Naive B cell (primary cell): ENCODE results near the gene AP2M1. TPM values are rescaled to one million over a fixed set of nuclear protein-coding genes. Genes with fewer than 3 reads are reported as not detected.
A peak's percentile ranks its signal among the peaks of the same experiment; 100 is the strongest.

Experiments used
- ATAC-seq, 2 donors: fragments of 150-1000 bp; cut with Tn5 transposase; 2 replicates each; pipeline ENCODE4 v1.10.0; 2021; ENCODE audit warnings: low read depth in 2 of 2, mild to moderate bottlenecking in 2 of 2, moderate library complexity in 2 of 2
- DNase-seq: peaks from one replicate; pipeline ENCODE4 v3.0.0; 2022
- H3K27ac Mint-ChIP-seq, 6 donors: one replicate each; pipeline ENCODE4 v1.8.0; 2020 to 2022; ENCODE audit warnings: mild to moderate bottlenecking in 6 of 6, mixed read lengths in 6 of 6, moderate library complexity in 5 of 6, inconsistent platforms in 2 of 6
- H3K27me3 Mint-ChIP-seq, 3 donors: one replicate each; pipeline ENCODE4 v1.8.0; 2021 to 2022; ENCODE audit warnings: mixed read lengths in 3 of 3, mild to moderate bottlenecking in 1 of 3
- H3K36me3 Mint-ChIP-seq, 2 donors: one replicate each; pipeline ENCODE4 v1.8.0; 2020 to 2022; ENCODE audit warnings: mixed read lengths in 2 of 2, inconsistent platforms in 1 of 2, mild to moderate bottlenecking in 1 of 2
- H3K4me1 Mint-ChIP-seq, 3 donors: one replicate each; pipeline ENCODE4 v1.8.0; 2020 to 2022; ENCODE audit warnings: mixed read lengths in 3 of 3, inconsistent platforms in 1 of 3, mild to moderate bottlenecking in 1 of 3, moderate library complexity in 1 of 3
- H3K4me3 Mint-ChIP-seq, 8 donors: one replicate each; pipeline ENCODE4 v1.8.0; 2020 to 2022; ENCODE audit warnings: mild to moderate bottlenecking in 8 of 8, mixed read lengths in 8 of 8, moderate library complexity in 8 of 8, inconsistent platforms in 2 of 8
- H3K9me3 Mint-ChIP-seq, 7 donors: one replicate each; pipeline ENCODE4 v1.8.0; 2020 to 2022; ENCODE audit warnings: mixed read lengths in 7 of 7, mild to moderate bottlenecking in 5 of 7, inconsistent platforms in 2 of 7, moderate library complexity in 1 of 7
- polyA plus RNA-seq, 6 donors: library from polyadenylated mRNA; unstranded; fragments of 300-500 nt; fragmentation: Illumina TruSeq; gene quantifications; one replicate each; pipeline ENCODE4 v1.2.3, GENCODE V29; 2021; ENCODE audit warnings: low read depth in 6 of 6

Gene AP2M1
- polyA plus RNA-seq, 6 donors from 2014 or later = 214 to 318 (median 245) TPM

- no peak overlapping the region for H3K27ac Mint-ChIP-seq
- no peaks in the 10 kb centered on the region for H3K9me3 Mint-ChIP-seq
- peaks cover 22 to 41% (median 37%) of the 10 kb centered on the region in 3 donors for H3K4me1 Mint-ChIP-seq
- DNase-seq (no peak), ATAC-seq (no peak)
- H3K27me3 Mint-ChIP-seq = no peaks in the 10 kb centered on the region
- H3K4me3 Mint-ChIP-seq = peak overlapping the region; percentile 52 to 99 (median 95)
- H3K36me3 Mint-ChIP-seq = peaks cover 0 to 11% of the 10 kb centered on the region in 2 donors
Measured at GRCh38 chr3:184176377-184177330, 2.0 kb downstream of the AP2M1 start.

GRCh38 chr3:184177331-184177731 lies 2.7 kb downstream of the AP2M1 start:
- DNase-seq (no peak), ATAC-seq (no peak)
- Mint-ChIP-seq H3K27me3 (no peaks in the 10 kb centered on the region), H3K4me1 (peaks cover 18 to 41% (median 37%) of the 10 kb centered on the region in 3 donors), H3K36me3 (peaks cover under 1 to 8% of the 10 kb centered on the region in 2 donors), H3K27ac (no peak overlapping the region), H3K9me3 (no peaks in the 10 kb centered on the region), H3K4me3 (peak overlapping the region in 3 of 8 donors; percentile 32 to 77 (median 69))

- Mint-ChIP-seq H3K4me1 (peaks cover 18 to 41% (median 37%) of the 10 kb centered on the region in 3 donors), H3K27me3 (no peaks in the 10 kb centered on the region), H3K36me3 (peaks cover 5 to 13% of the 10 kb centered on the region in 2 donors), H3K4me3 (peak overlapping the region in 4 of 8 donors; percentile 24 to 77 (median 34)), H3K27ac (peak overlapping the region in 2 of 6 donors; percentile 45 to 80), H3K9me3 (no peaks in the 10 kb centered on the region)
- ATAC-seq (no peak), DNase-seq (no peak)
Measured at GRCh38 chr3:184177767-184178306, 3.2 kb downstream of the AP2M1 start.

GRCh38 chr3:184178521-184179138 lies 4.0 kb downstream of the AP2M1 start:
- peaks cover 18 to 41% (median 37%) of the 10 kb centered on the region in 3 donors for H3K4me1 Mint-ChIP-seq
- H3K27ac Mint-ChIP-seq = peak overlapping the region in 1 of 6 donors; percentile 8
- ATAC-seq = no peak
- H3K4me3 Mint-ChIP-seq = peak overlapping the region in 1 of 8 donors; percentile 77
- no peaks in the 10 kb centered on the region for H3K9me3 Mint-ChIP-seq
- H3K36me3 Mint-ChIP-seq = peaks cover 8 to 14% of the 10 kb centered on the region in 2 donors
- H3K27me3 Mint-ChIP-seq = no peaks in the 10 kb centered on the region
- DNase-seq = no peak

- Mint-ChIP-seq H3K27me3 (no peaks in the 10 kb centered on the region), H3K4me1 (peaks cover 20 to 43% (median 32%) of the 10 kb centered on the region in 3 donors), H3K36me3 (peaks cover 8 to 14% of the 10 kb centered on the region in 2 donors), H3K9me3 (no peaks in the 10 kb centered on the region), H3K27ac (no peak overlapping the region), H3K4me3 (peak overlapping the region in 1 of 8 donors; percentile 30)
- no peak for ATAC-seq
- no peak for DNase-seq
Measured at GRCh38 chr3:184180165-184180564, 5.5 kb downstream of the AP2M1 start.

- ATAC-seq (no peak), DNase-seq (no peak)
- peaks cover 8 to 14% of the 10 kb centered on the region in 2 donors for H3K36me3 Mint-ChIP-seq
- no peaks in the 10 kb centered on the region for H3K27me3 Mint-ChIP-seq
- H3K4me3 Mint-ChIP-seq = no peak overlapping the region
- peak overlapping the region in 1 of 6 donors; percentile 33 for H3K27ac Mint-ChIP-seq
- no peaks in the 10 kb centered on the region for H3K9me3 Mint-ChIP-seq
- peaks cover 20 to 43% (median 29%) of the 10 kb centered on the region in 3 donors for H3K4me1 Mint-ChIP-seq
Measured at GRCh38 chr3:184181596-184181995, 6.9 kb downstream of the AP2M1 start.

GRCh38 chr3:184183679-184184078 lies 9.0 kb downstream of the AP2M1 start:
- no peak for ATAC-seq
- no peaks in the 10 kb centered on the region for H3K27me3 Mint-ChIP-seq
- H3K4me1 Mint-ChIP-seq = peaks cover 29 to 43% (median 36%) of the 10 kb centered on the region in 3 donors
- peak overlapping the region in 1 of 6 donors; percentile 11 for H3K27ac Mint-ChIP-seq
- H3K4me3 Mint-ChIP-seq = no peak overlapping the region
- H3K9me3 Mint-ChIP-seq = no peaks in the 10 kb centered on the region
- peaks cover 7 to 8% of the 10 kb centered on the region in 2 donors for H3K36me3 Mint-ChIP-seq
- DNase-seq = no peak

GRCh38 chr3:184184546-184185230 lies 10.0 kb downstream of the AP2M1 start:
- peaks cover 31 to 44% (median 41%) of the 10 kb centered on the region in 3 donors for H3K4me1 Mint-ChIP-seq
- H3K36me3 Mint-ChIP-seq = peaks cover 7 to 8% of the 10 kb centered on the region in 2 donors

GRCh38 chr3:184185461-184186183 lies 11.0 kb downstream of the AP2M1 start:
- Mint-ChIP-seq H3K4me3 (peak overlapping the region; percentile 95 to 100 (median 98)), H3K36me3 (peaks cover 7 to 8% of the 10 kb centered on the region in 2 donors), H3K4me1 (peaks cover 35 to 50% (median 41%) of the 10 kb centered on the region in 3 donors), H3K9me3 (no peaks in the 10 kb centered on the region), H3K27me3 (no peaks in the 10 kb centered on the region), H3K27ac (peak overlapping the region; percentile 93 to 99 (median 96))
- peak; percentile 90 to 93 for ATAC-seq
- DNase-seq = peak; percentile 99

More at GRCh38 chr3:184184546-184185230, 10.0 kb downstream of the AP2M1 start:
- Mint-ChIP-seq H3K4me3 (peak overlapping the region in 6 of 8 donors; percentile 95 to 99 (median 98)), H3K9me3 (no peaks in the 10 kb centered on the region), H3K27me3 (no peaks in the 10 kb centered on the region), H3K27ac (peak overlapping the region in 4 of 6 donors; percentile 67 to 94 (median 80))
- DNase-seq (no peak), ATAC-seq (no peak)

GRCh38 chr3:184186184-184186901 lies 11.7 kb downstream of the AP2M1 start, which contains the start of gene ABCF3:
ABCF3 (plus strand) TSS chr3:184186199; CDS start chr3:184186208, 9 bp downstream.
- peak; percentile 30 to 33 for ATAC-seq
- Mint-ChIP-seq H3K4me3 (peak within 1 kb of the TSS; percentile 95 to 100 (median 98)), H3K9me3 (no peaks in the 10 kb centered on the region), H3K36me3 (peaks cover 7 to 8% of the 10 kb centered on the region in 2 donors), H3K27ac (peak within 1 kb of the TSS; percentile 93 to 99 (median 96)), H3K4me1 (peaks cover 35 to 50% (median 43%) of the 10 kb centered on the region in 3 donors), H3K27me3 (no peaks in the 10 kb centered on the region)
- no peak for DNase-seq

- H3K4me1 Mint-ChIP-seq = peaks cover 35 to 50% (median 43%) of the 10 kb centered on the region in 3 donors
- no peaks in the 10 kb centered on the region for H3K9me3 Mint-ChIP-seq
- H3K4me3 Mint-ChIP-seq = peak overlapping the region; percentile 95 to 100 (median 98)
- H3K27me3 Mint-ChIP-seq = no peaks in the 10 kb centered on the region
- H3K36me3 Mint-ChIP-seq = peaks cover 7 to 8% of the 10 kb centered on the region in 2 donors
- peak overlapping the region in 4 of 6 donors; percentile 93 to 96 (median 94) for H3K27ac Mint-ChIP-seq
- no peak for DNase-seq
- ATAC-seq = no peak
Measured at GRCh38 chr3:184186902-184187207, 12.2 kb downstream of the AP2M1 start.

GRCh38 chr3:184188080-184188479 lies 13.4 kb downstream of the AP2M1 start:
- Mint-ChIP-seq H3K4me1 (peaks cover 35 to 50% (median 43%) of the 10 kb centered on the region in 3 donors), H3K27me3 (no peaks in the 10 kb centered on the region), H3K36me3 (peaks cover under 1 to 12% of the 10 kb centered on the region in 2 donors), H3K4me3 (peak overlapping the region in 5 of 8 donors; percentile 5 to 100 (median 75)), H3K27ac (no peak overlapping the region), H3K9me3 (no peaks in the 10 kb centered on the region)
- ATAC-seq = no peak
- no peak for DNase-seq
